ENCODE data around the gene LUZP2.

LUZP2 gene

GRCh38 chr11:24623121-24623520 lies 126.3 kb downstream of the LUZP2 start:
- H3K36me3 ChIP-seq (ENCODE audit: control insufficient read depth, insufficient read depth, low read length), result no peaks in the 10 kb centered on the region
- H3K9me3 ChIP-seq (ENCODE audit: control insufficient read depth, low read length), result no peaks in the 10 kb centered on the region
- no peaks in the 10 kb centered on the region for H3K4me1 ChIP-seq (ENCODE audit: control insufficient read depth, insufficient read depth, low read length, poor library complexity, severe bottlenecking)
- no peaks in the 10 kb centered on the region for H3K27me3 ChIP-seq (replicated peaks; ENCODE audit: control insufficient read depth, insufficient read depth, low read length, poor library complexity, severe bottlenecking)
- H3K4me3 ChIP-seq (ENCODE audit: insufficient read depth, low read depth, low read length, poor library complexity, severe bottlenecking), result no peak overlapping the region
- H3K27ac ChIP-seq (ENCODE audit: insufficient read depth, low read length, poor library complexity, severe bottlenecking), result no peak overlapping the region
- no peak for DNase-seq

- Histone ChIP-seq H3K27ac (ENCODE audit: insufficient read depth, low read length, poor library complexity, severe bottlenecking) (no peak overlapping the region), H3K4me3 (ENCODE audit: insufficient read depth, low read depth, low read length, poor library complexity, severe bottlenecking) (no peak overlapping the region), H3K27me3 (replicated peaks; ENCODE audit: control insufficient read depth, insufficient read depth, low read length, poor library complexity, severe bottlenecking) (no peaks in the 10 kb centered on the region), H3K9me3 (ENCODE audit: control insufficient read depth, low read length) (no peaks in the 10 kb centered on the region), H3K4me1 (ENCODE audit: control insufficient read depth, insufficient read depth, low read length, poor library complexity, severe bottlenecking) (no peaks in the 10 kb centered on the region), H3K36me3 (ENCODE audit: control insufficient read depth, insufficient read depth, low read length) (no peaks in the 10 kb centered on the region)
- DNase-seq, result no peak
Measured at GRCh38 chr11:24624432-24624831, 127.6 kb downstream of the LUZP2 start.

- Histone ChIP-seq H3K36me3 (ENCODE audit: control insufficient read depth, insufficient read depth, low read length) (no peaks in the 10 kb centered on the region), H3K27me3 (replicated peaks; ENCODE audit: control insufficient read depth, insufficient read depth, low read length, poor library complexity, severe bottlenecking) (no peaks in the 10 kb centered on the region), H3K27ac (ENCODE audit: insufficient read depth, low read length, poor library complexity, severe bottlenecking) (no peak overlapping the region), H3K4me3 (ENCODE audit: insufficient read depth, low read depth, low read length, poor library complexity, severe bottlenecking) (no peak overlapping the region), H3K9me3 (ENCODE audit: control insufficient read depth, low read length) (no peaks in the 10 kb centered on the region), H3K4me1 (ENCODE audit: control insufficient read depth, insufficient read depth, low read length, poor library complexity, severe bottlenecking) (no peaks in the 10 kb centered on the region)
- no peak for DNase-seq
Measured at GRCh38 chr11:24625975-24626374, 129.1 kb downstream of the LUZP2 start.

- Histone ChIP-seq H3K27me3 (replicated peaks; ENCODE audit: control insufficient read depth, insufficient read depth, low read length, poor library complexity, severe bottlenecking) (no peaks in the 10 kb centered on the region), H3K4me3 (ENCODE audit: insufficient read depth, low read depth, low read length, poor library complexity, severe bottlenecking) (no peak overlapping the region), H3K27ac (ENCODE audit: insufficient read depth, low read length, poor library complexity, severe bottlenecking) (no peak overlapping the region), H3K4me1 (ENCODE audit: control insufficient read depth, insufficient read depth, low read length, poor library complexity, severe bottlenecking) (no peaks in the 10 kb centered on the region), H3K9me3 (ENCODE audit: control insufficient read depth, low read length) (no peaks in the 10 kb centered on the region), H3K36me3 (ENCODE audit: control insufficient read depth, insufficient read depth, low read length) (no peaks in the 10 kb centered on the region)
- no peak for DNase-seq
Measured at GRCh38 chr11:24628224-24628776, 131.4 kb downstream of the LUZP2 start.

GRCh38 chr11:24634606-24635160 lies 137.8 kb downstream of the LUZP2 start:
- DNase-seq, result no peak
- no peaks in the 10 kb centered on the region for H3K9me3 ChIP-seq (ENCODE audit: control insufficient read depth, low read length)
- no peak overlapping the region for H3K4me3 ChIP-seq (ENCODE audit: insufficient read depth, low read depth, low read length, poor library complexity, severe bottlenecking)
- H3K27ac ChIP-seq (ENCODE audit: insufficient read depth, low read length, poor library complexity, severe bottlenecking), result no peak overlapping the region
- H3K4me1 ChIP-seq (ENCODE audit: control insufficient read depth, insufficient read depth, low read length, poor library complexity, severe bottlenecking), result no peaks in the 10 kb centered on the region
- H3K36me3 ChIP-seq (ENCODE audit: control insufficient read depth, insufficient read depth, low read length), result no peaks in the 10 kb centered on the region
- H3K27me3 ChIP-seq (replicated peaks; ENCODE audit: control insufficient read depth, insufficient read depth, low read length, poor library complexity, severe bottlenecking), result no peaks in the 10 kb centered on the region

- DNase-seq, result no peak
- Histone ChIP-seq H3K4me1 (ENCODE audit: control insufficient read depth, insufficient read depth, low read length, poor library complexity, severe bottlenecking) (no peaks in the 10 kb centered on the region), H3K4me3 (ENCODE audit: insufficient read depth, low read depth, low read length, poor library complexity, severe bottlenecking) (no peak overlapping the region), H3K36me3 (ENCODE audit: control insufficient read depth, insufficient read depth, low read length) (no peaks in the 10 kb centered on the region), H3K9me3 (ENCODE audit: control insufficient read depth, low read length) (no peaks in the 10 kb centered on the region), H3K27ac (ENCODE audit: insufficient read depth, low read length, poor library complexity, severe bottlenecking) (no peak overlapping the region), H3K27me3 (replicated peaks; ENCODE audit: control insufficient read depth, insufficient read depth, low read length, poor library complexity, severe bottlenecking) (no peaks in the 10 kb centered on the region)
Measured at GRCh38 chr11:24635588-24636290, 138.9 kb downstream of the LUZP2 start.

GRCh38 chr11:24636291-24636629 lies 139.4 kb downstream of the LUZP2 start:
- Histone ChIP-seq H3K27ac (ENCODE audit: insufficient read depth, low read length, poor library complexity, severe bottlenecking) (no peak overlapping the region), H3K27me3 (replicated peaks; ENCODE audit: control insufficient read depth, insufficient read depth, low read length, poor library complexity, severe bottlenecking) (no peaks in the 10 kb centered on the region), H3K9me3 (ENCODE audit: control insufficient read depth, low read length) (no peaks in the 10 kb centered on the region), H3K36me3 (ENCODE audit: control insufficient read depth, insufficient read depth, low read length) (no peaks in the 10 kb centered on the region), H3K4me3 (ENCODE audit: insufficient read depth, low read depth, low read length, poor library complexity, severe bottlenecking) (no peak overlapping the region), H3K4me1 (ENCODE audit: control insufficient read depth, insufficient read depth, low read length, poor library complexity, severe bottlenecking) (no peaks in the 10 kb centered on the region)
- DNase-seq, result no peak

GRCh38 chr11:24637520-24637919 lies 140.7 kb downstream of the LUZP2 start:
- no peak for DNase-seq
- H3K27me3 ChIP-seq (replicated peaks; ENCODE audit: control insufficient read depth, insufficient read depth, low read length, poor library complexity, severe bottlenecking), result no peaks in the 10 kb centered on the region
- no peaks in the 10 kb centered on the region for H3K4me1 ChIP-seq (ENCODE audit: control insufficient read depth, insufficient read depth, low read length, poor library complexity, severe bottlenecking)
- H3K9me3 ChIP-seq (ENCODE audit: control insufficient read depth, low read length), result no peaks in the 10 kb centered on the region
- H3K36me3 ChIP-seq (ENCODE audit: control insufficient read depth, insufficient read depth, low read length), result no peaks in the 10 kb centered on the region
- no peak overlapping the region for H3K4me3 ChIP-seq (ENCODE audit: insufficient read depth, low read depth, low read length, poor library complexity, severe bottlenecking)
- H3K27ac ChIP-seq (ENCODE audit: insufficient read depth, low read length, poor library complexity, severe bottlenecking), result no peak overlapping the region

- Histone ChIP-seq H3K27me3 (replicated peaks; ENCODE audit: control insufficient read depth, insufficient read depth, low read length, poor library complexity, severe bottlenecking) (no peaks in the 10 kb centered on the region), H3K4me1 (ENCODE audit: control insufficient read depth, insufficient read depth, low read length, poor library complexity, severe bottlenecking) (no peaks in the 10 kb centered on the region), H3K4me3 (ENCODE audit: insufficient read depth, low read depth, low read length, poor library complexity, severe bottlenecking) (no peak overlapping the region), H3K9me3 (ENCODE audit: control insufficient read depth, low read length) (no peaks in the 10 kb centered on the region), H3K36me3 (ENCODE audit: control insufficient read depth, insufficient read depth, low read length) (no peaks in the 10 kb centered on the region), H3K27ac (ENCODE audit: insufficient read depth, low read length, poor library complexity, severe bottlenecking) (no peak overlapping the region)
- no peak for DNase-seq
Measured at GRCh38 chr11:24642648-24643047, 145.8 kb downstream of the LUZP2 start.

- H3K4me1 ChIP-seq (ENCODE audit: control insufficient read depth, insufficient read depth, low read length, poor library complexity, severe bottlenecking), result no peaks in the 10 kb centered on the region
- no peak overlapping the region for H3K4me3 ChIP-seq (ENCODE audit: insufficient read depth, low read depth, low read length, poor library complexity, severe bottlenecking)
- H3K27me3 ChIP-seq (replicated peaks; ENCODE audit: control insufficient read depth, insufficient read depth, low read length, poor library complexity, severe bottlenecking), result no peaks in the 10 kb centered on the region
- H3K36me3 ChIP-seq (ENCODE audit: control insufficient read depth, insufficient read depth, low read length), result no peaks in the 10 kb centered on the region
- no peak overlapping the region for H3K27ac ChIP-seq (ENCODE audit: insufficient read depth, low read length, poor library complexity, severe bottlenecking)
- H3K9me3 ChIP-seq (ENCODE audit: control insufficient read depth, low read length), result no peaks in the 10 kb centered on the region
- DNase-seq, result no peak
Measured at GRCh38 chr11:24645563-24645962, 148.7 kb downstream of the LUZP2 start.

Data from effector memory CD4-positive, alpha-beta T cell (primary cell).